ENCODE results near the gene TNIP2. TPM values are rescaled to one million over a fixed set of nuclear protein-coding genes. Genes with fewer than 3 reads are reported as not detected.

TNIP2 gene
- total and polyA plus RNA-seq, 8 donors = 18.7 to 194 (median 40.0) TPM

GRCh38 chr4:2732526-2732925 is 23.6 kb downstream of the TNIP2 start:
- H3K4me1 ChIP-seq = no peaks in the 10 kb centered on the region
- intact Hi-C loops (cut with DNase I; ENCODE audit: low total_unique reads) = no loop called here
- WGBS, 5 donors = 85 to 96% (median 90%) methylated on average over 6 of the region's 6 CpGs
- H3K27me3 ChIP-seq = no peaks in the 10 kb centered on the region
- no peak overlapping the region for H3K4me3 ChIP-seq
- peaks cover 20 to 57% (median 56%) of the 10 kb centered on the region in 4 donors for H3K36me3 ChIP-seq
- DNase-seq = no peak
- H3K9me3 ChIP-seq = peaks cover 0 to 8% (median 3%) of the 10 kb centered on the region in 4 donors
- TF ChIP-seq, protein P1, sequence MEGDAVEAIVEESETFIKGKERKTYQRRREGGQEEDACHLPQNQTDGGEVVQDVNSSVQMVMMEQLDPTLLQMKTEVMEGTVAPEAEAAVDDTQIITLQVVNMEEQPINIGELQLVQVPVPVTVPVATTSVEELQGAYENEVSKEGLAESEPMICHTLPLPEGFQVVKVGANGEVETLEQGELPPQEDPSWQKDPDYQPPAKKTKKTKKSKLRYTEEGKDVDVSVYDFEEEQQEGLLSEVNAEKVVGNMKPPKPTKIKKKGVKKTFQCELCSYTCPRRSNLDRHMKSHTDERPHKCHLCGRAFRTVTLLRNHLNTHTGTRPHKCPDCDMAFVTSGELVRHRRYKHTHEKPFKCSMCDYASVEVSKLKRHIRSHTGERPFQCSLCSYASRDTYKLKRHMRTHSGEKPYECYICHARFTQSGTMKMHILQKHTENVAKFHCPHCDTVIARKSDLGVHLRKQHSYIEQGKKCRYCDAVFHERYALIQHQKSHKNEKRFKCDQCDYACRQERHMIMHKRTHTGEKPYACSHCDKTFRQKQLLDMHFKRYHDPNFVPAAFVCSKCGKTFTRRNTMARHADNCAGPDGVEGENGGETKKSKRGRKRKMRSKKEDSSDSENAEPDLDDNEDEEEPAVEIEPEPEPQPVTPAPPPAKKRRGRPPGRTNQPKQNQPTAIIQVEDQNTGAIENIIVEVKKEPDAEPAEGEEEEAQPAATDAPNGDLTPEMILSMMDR (IDR thresholded peaks at IDR 0.05) = no peak
- TF ChIP-seq POLR2A (IDR thresholded peaks at IDR 0.05) (no peak), EP300 (IDR thresholded peaks at IDR 0.05) (no peak), POLR2AphosphoS5 (IDR thresholded peaks at IDR 0.05) (no peak)
- no peak overlapping the region for H3K27ac ChIP-seq

DNA sequence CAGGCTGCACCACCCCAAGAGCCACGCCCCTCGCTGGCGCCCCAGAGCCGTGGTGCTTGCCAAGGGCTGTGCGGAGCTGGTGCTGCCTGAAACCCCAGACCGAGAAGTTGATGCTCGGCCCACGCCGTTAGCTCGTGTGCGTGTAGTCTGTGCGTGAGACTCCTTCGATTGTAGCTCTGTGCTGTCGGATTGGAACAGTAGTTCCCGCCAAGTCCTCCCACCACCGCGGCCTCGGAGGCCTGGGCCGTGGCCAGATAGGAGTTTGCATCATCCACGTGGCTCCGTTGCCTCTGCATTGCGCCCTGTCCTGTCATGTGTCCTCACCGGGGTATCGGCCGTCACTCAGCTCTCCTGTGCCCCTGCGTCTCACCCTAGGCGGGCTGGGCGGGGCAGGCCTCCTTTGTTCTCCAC is 24.2 kb downstream of the TNIP2 start:
- intact Hi-C loops (cut with DNase I; ENCODE audit: low total_unique reads) = no loop called here
- Histone ChIP-seq H3K9me3 (peaks cover 0 to 8% (median 3%) of the 10 kb centered on the region in 4 donors), H3K27ac (no peak overlapping the region), H3K4me3 (no peak overlapping the region), H3K36me3 (peaks cover 20 to 63% (median 58%) of the 10 kb centered on the region in 4 donors), H3K4me1 (no peaks in the 10 kb centered on the region), H3K27me3 (no peaks in the 10 kb centered on the region)
- WGBS, 5 donors = 67 to 81% (median 77%) methylated on average over 19 to 28 of the region's 28 CpGs
- DNase-seq = no peak
- TF ChIP-seq, protein P1 (IDR thresholded peaks at IDR 0.05) = no peak
- no peak for TF ChIP-seq POLR2A (IDR thresholded peaks at IDR 0.05)
- no peak for TF ChIP-seq POLR2AphosphoS5 (IDR thresholded peaks at IDR 0.05)
- TF ChIP-seq EP300 (IDR thresholded peaks at IDR 0.05) = no peak

GRCh38 chr4:2729533-2729875 is 26.6 kb downstream of the TNIP2 start:
- peaks cover 20 to 84% (median 75%) of the 10 kb centered on the region in 4 donors for H3K36me3 ChIP-seq
- TF ChIP-seq EP300 (IDR thresholded peaks at IDR 0.05) (no peak), POLR2AphosphoS5 (IDR thresholded peaks at IDR 0.05) (no peak), POLR2A (IDR thresholded peaks at IDR 0.05) (no peak)
- TF ChIP-seq, protein P1 (IDR thresholded peaks at IDR 0.05) = no peak
- intact Hi-C loops (cut with DNase I; ENCODE audit: low total_unique reads) = no loop called here
- no peak overlapping the region for H3K4me3 ChIP-seq
- 94 to 99% (median 96%) methylated on average over 9 of the region's 9 CpGs for WGBS, 5 donors
- DNase-seq = no peak
- H3K4me1 ChIP-seq = no peaks in the 10 kb centered on the region
- H3K9me3 ChIP-seq = no peaks in the 10 kb centered on the region
- H3K27ac ChIP-seq = no peak overlapping the region
- H3K27me3 ChIP-seq = no peaks in the 10 kb centered on the region

GRCh38 chr4:2728806-2729532 is 27.2 kb downstream of the TNIP2 start:
- Histone ChIP-seq H3K27ac (no peak overlapping the region), H3K4me1 (no peaks in the 10 kb centered on the region), H3K4me3 (no peak overlapping the region), H3K9me3 (no peaks in the 10 kb centered on the region), H3K27me3 (no peaks in the 10 kb centered on the region), H3K36me3 (peaks cover 20 to 85% (median 74%) of the 10 kb centered on the region in 4 donors)
- 91 to 97% (median 93%) methylated on average over 12 of the region's 12 CpGs for WGBS, 5 donors
- TF ChIP-seq POLR2AphosphoS5 (IDR thresholded peaks at IDR 0.05) (no peak), EP300 (IDR thresholded peaks at IDR 0.05) (no peak), POLR2A (IDR thresholded peaks at IDR 0.05) (no peak)
- TF ChIP-seq, protein P1 (IDR thresholded peaks at IDR 0.05) = no peak
- intact Hi-C loops (cut with DNase I; ENCODE audit: low total_unique reads) = no loop called here
- DNase-seq = no peak
